Measurements from ENCODE around the gene MET. TPM values are rescaled to one million over a fixed set of nuclear protein-coding genes. Genes with fewer than 3 reads are reported as not detected.

Gene MET
- total and polyA plus RNA-seq, 2 donors (not counting 3 experiments of a cell fraction or from before 2014, with no cell fraction given) = 21.1 to 44.5 TPM

DNA sequence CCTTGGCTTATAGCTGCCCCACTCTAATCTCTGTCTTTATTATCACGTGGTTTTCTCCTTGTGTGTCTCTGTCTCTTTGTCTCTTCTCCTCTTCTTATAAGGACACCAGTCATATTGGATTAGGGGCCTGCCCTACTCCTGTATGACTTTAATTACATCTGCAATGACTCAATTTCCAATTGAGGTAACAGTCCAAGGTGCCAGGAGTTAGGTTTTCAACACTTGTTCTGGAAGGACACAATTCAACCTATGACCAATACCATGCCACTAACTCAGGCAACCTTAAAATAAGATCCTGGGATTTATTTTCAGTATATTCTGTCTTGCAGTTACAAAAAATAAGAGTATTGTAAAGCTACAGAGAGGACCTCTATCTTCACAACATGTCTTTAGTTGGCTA is 21.6 kb upstream of the MET start:
- dilution Hi-C loops (cut with MboI; ENCODE audit: extremely low pct_ligation_motif_present, low sequenced_read_pairs) = no loop called here
- intact Hi-C loops (cut with micrococcal nuclease) = loop anchor here (1.0 kb wide), 1 partner anchor 206 kb away; no protein-coding TSS in a partner anchor

More for the DNA sequence above, 21.6 kb upstream of the MET start:
- no peaks in the 10 kb centered on the region for H3K9me3 ChIP-seq (replicated peaks; ENCODE audit: control insufficient read depth, insufficient read depth, low read length)
- ChIA-PET CTCF (no interaction called here), POLR2A (no interaction called here)
- BruUV-seq (replicated peaks) = no TSS peak
- H3K79me2 ChIP-seq (ENCODE audit: control insufficient read depth, insufficient read depth, low read length) = no peaks in the 10 kb centered on the region
- no peaks in the 10 kb centered on the region for H3K4me1 ChIP-seq (ENCODE audit: control insufficient read depth, extremely low read depth, insufficient read depth, low read length)
- no peak overlapping the region for H3K4me2 ChIP-seq (ENCODE audit: insufficient read depth, low read length)
- no peak overlapping the region for H3K9ac ChIP-seq (replicated peaks; ENCODE audit: extremely low read depth, insufficient read depth, low read length)
- H3K36me3 ChIP-seq (ENCODE audit: control insufficient read depth in 2 of 2, extremely low read depth in 1 of 2, insufficient read depth in 2 of 2, low read length in 2 of 2) = no peaks in the 10 kb centered on the region
- H3K9me1 ChIP-seq (replicated peaks; ENCODE audit: control insufficient read depth, extremely low read depth, insufficient read depth, low read length) = no peaks in the 10 kb centered on the region
- H3K4me3 ChIP-seq (replicated peaks in 1 of 3; ENCODE audit: insufficient read depth in 1 of 3, low read depth in 1 of 3, low read length in 3 of 3) = no peak overlapping the region
- no peak for DNase-seq (ENCODE audit: low read depth, low spot score)
- no peak for TF ChIP-seq CTCF (IDR thresholded peaks at IDR 0.05; ENCODE audit: extremely low read depth in 1 of 2, insufficient read depth in 1 of 2, low read depth in 1 of 2, low read length in 2 of 2)
- no peak for TF ChIP-seq POLR2A (IDR thresholded peaks at IDR 0.05; ENCODE audit: low read depth, low read length)
- no peak for TF ChIP-seq MAX (IDR thresholded peaks at IDR 0.05; ENCODE audit: insufficient read depth, insufficient read length)
- no peak for TF ChIP-seq GATA2 (IDR thresholded peaks at IDR 0.05; ENCODE audit: insufficient read depth, insufficient read length, low read depth, low read length)
- TF ChIP-seq POLR2AphosphoS5 (IDR thresholded peaks at IDR 0.05; ENCODE audit: insufficient read depth, low read depth, low read length) = no peak
- TF ChIP-seq JUN (IDR thresholded peaks at IDR 0.05; ENCODE audit: borderline replicate concordance, insufficient read depth, insufficient read length, low read depth) = no peak
- TF ChIP-seq EZH2 (IDR thresholded peaks at IDR 0.05; ENCODE audit: borderline replicate concordance, low read depth, low read length, severe bottlenecking) = no peak
- no peak overlapping the region for H2AFZ ChIP-seq (ENCODE audit: low read depth, low read length)
- no peak for FAIRE-seq
- H4K20me1 ChIP-seq (replicated peaks; ENCODE audit: control insufficient read depth, extremely low read depth, insufficient read depth, low read length) = no peaks in the 10 kb centered on the region
- no peak overlapping the region for H3K27ac ChIP-seq (ENCODE audit: insufficient read depth, low read depth, low read length)
- H3K27me3 ChIP-seq (ENCODE audit: control insufficient read depth in 2 of 2, insufficient read depth in 2 of 2, low read length in 2 of 2) = no peaks in the 10 kb centered on the region

Measured in endothelial cell of umbilical vein (primary cell).